Mesendoderm (in vitro differentiated cells): Measurements from ENCODE around the gene CD22.
A peak's percentile ranks its signal among the peaks of the same experiment; 100 is the strongest.

ENCODE experiments used
- DNase-seq: peaks from one replicate; pipeline ENCODE4 v3.0.0; 2013
- H2AK5ac ChIP-seq: 2 replicates; pipeline ENCODE4 v1.6.1; 2013; ENCODE audit warnings: low read length, inconsistent platforms
- H2BK120ac ChIP-seq: 2 replicates; pipeline ENCODE4 v1.6.1; 2013; ENCODE audit warnings: low read depth, mild to moderate bottlenecking, low read length, moderate library complexity, mixed read lengths
- H2BK15ac ChIP-seq: replicated peaks from 2 replicates; pipeline ENCODE4 v1.6.1; 2013; ENCODE audit warnings: low read depth, mild to moderate bottlenecking, moderate library complexity
- H2BK5ac ChIP-seq: 2 replicates; pipeline ENCODE4 v1.6.1; 2013; ENCODE audit warnings: low read length, inconsistent platforms
- H3K18ac ChIP-seq: 2 replicates; pipeline ENCODE4 v1.6.1; 2013; ENCODE audit warnings: mild to moderate bottlenecking, low read length, mixed read lengths
- H3K23ac ChIP-seq: one replicate; pipeline ENCODE4 v1.6.1; 2013; ENCODE audit warnings: low read length
- H3K27ac ChIP-seq: 2 replicates; pipeline ENCODE4 v1.5.1; 2013; ENCODE audit warnings: low read depth, mild to moderate bottlenecking, inconsistent platforms, low read length, moderate library complexity
- H3K27me3 ChIP-seq: 2 replicates; pipeline ENCODE4 v1.6.1; 2013; ENCODE audit warnings: low read length, control low read depth, mild to moderate bottlenecking, inconsistent platforms; ENCODE audit not compliant: insufficient read depth, poor library complexity
- H3K36me3 ChIP-seq: 2 replicates; pipeline ENCODE4 v1.6.1; 2013; ENCODE audit warnings: low read length, inconsistent platforms; ENCODE audit not compliant: control insufficient read depth, insufficient read depth
- H3K4ac ChIP-seq: one replicate; pipeline ENCODE4 v1.6.1; 2013; ENCODE audit warnings: low read depth, mild to moderate bottlenecking, low read length, moderate library complexity
- H3K4me1 ChIP-seq: 2 replicates; pipeline ENCODE4 v1.6.1; 2013; ENCODE audit warnings: low read depth, low read length, inconsistent platforms; ENCODE audit not compliant: control insufficient read depth
- H3K4me2 ChIP-seq: 2 replicates; pipeline ENCODE4 v1.6.1; 2013; ENCODE audit warnings: low read length
- H3K4me3 ChIP-seq: 2 replicates; pipeline ENCODE4 v1.5.1; 2013; ENCODE audit warnings: mild to moderate bottlenecking, low read length
- H3K56ac ChIP-seq: one replicate; pipeline ENCODE4 v1.6.1; 2013; ENCODE audit warnings: low read length
- H3K79me1 ChIP-seq: 2 replicates; pipeline ENCODE4 v1.6.1; 2013; ENCODE audit warnings: low read length, inconsistent platforms
- H3K79me2 ChIP-seq: 2 replicates; pipeline ENCODE4 v1.6.1; 2013; ENCODE audit warnings: mild to moderate bottlenecking, low read length; ENCODE audit not compliant: control insufficient read depth, insufficient read depth
- H3K9ac ChIP-seq: 2 replicates; pipeline ENCODE4 v1.6.1; 2013; ENCODE audit warnings: low read length, inconsistent platforms
- H4K5ac ChIP-seq: one replicate; pipeline ENCODE4 v1.6.1; 2013; ENCODE audit warnings: low read length
- H4K8ac ChIP-seq: one replicate; pipeline ENCODE4 v1.6.1; 2013; ENCODE audit warnings: low read depth, mild to moderate bottlenecking, control low read depth, low read length, moderate library complexity
- WGBS: extraction: QIAGEN DNeasy Blood & Tissue Kit; methylation state at CpG from one replicate; pipeline ENCODE4 v1.1.7; 2013; ENCODE audit warnings: low lambda C conversion rate, missing lambda C conversion rate; ENCODE audit not compliant: insufficient coverage; ENCODE audit errors: extremely low coverage; 5-methylcytosine and 5-hydroxymethylcytosine counted together

The CD22 gene

GRCh38 chr19:35381926-35382325 is 52.9 kb downstream of the CD22 start:
- no peak overlapping the region for H3K18ac ChIP-seq
- H3K79me1 ChIP-seq = no peaks in the 10 kb centered on the region
- no peaks in the 10 kb centered on the region for H3K4me1 ChIP-seq
- H3K4me2 ChIP-seq = no peak overlapping the region
- H4K8ac ChIP-seq = no peak overlapping the region
- no peak overlapping the region for H3K4ac ChIP-seq
- no peak for DNase-seq
- H3K56ac ChIP-seq = no peak overlapping the region
- no CpG with 5 or more reads among the region's 6 CpGs for WGBS
- H2BK120ac ChIP-seq = no peak overlapping the region
- H3K4me3 ChIP-seq = no peak overlapping the region
- no peak overlapping the region for H3K23ac ChIP-seq
- no peak overlapping the region for H4K5ac ChIP-seq
- H2BK15ac ChIP-seq = no peak overlapping the region
- H3K9ac ChIP-seq = no peak overlapping the region
- H3K27me3 ChIP-seq = no peaks in the 10 kb centered on the region
- H3K36me3 ChIP-seq = no peaks in the 10 kb centered on the region
- no peak overlapping the region for H2AK5ac ChIP-seq
- H3K79me2 ChIP-seq = no peaks in the 10 kb centered on the region
- no peak overlapping the region for H2BK5ac ChIP-seq
- H3K27ac ChIP-seq = no peak overlapping the region

GRCh38 chr19:35383536-35383935 is 54.5 kb downstream of the CD22 start:
- no peak overlapping the region for H3K4me2 ChIP-seq
- H2AK5ac ChIP-seq = no peak overlapping the region
- H3K56ac ChIP-seq = no peak overlapping the region
- H3K79me2 ChIP-seq = no peaks in the 10 kb centered on the region
- no peak overlapping the region for H2BK15ac ChIP-seq
- no peak overlapping the region for H3K9ac ChIP-seq
- no CpG with 5 or more reads among the region's 2 CpGs for WGBS
- no peaks in the 10 kb centered on the region for H3K79me1 ChIP-seq
- H3K18ac ChIP-seq = no peak overlapping the region
- H4K5ac ChIP-seq = no peak overlapping the region
- no peak overlapping the region for H3K27ac ChIP-seq
- no peak overlapping the region for H3K4me3 ChIP-seq
- no peak overlapping the region for H4K8ac ChIP-seq
- H3K36me3 ChIP-seq = no peaks in the 10 kb centered on the region
- no peak overlapping the region for H3K4ac ChIP-seq
- H3K27me3 ChIP-seq = no peaks in the 10 kb centered on the region
- H2BK120ac ChIP-seq = no peak overlapping the region
- H3K23ac ChIP-seq = no peak overlapping the region
- H2BK5ac ChIP-seq = no peak overlapping the region
- H3K4me1 ChIP-seq = no peaks in the 10 kb centered on the region
- no peak for DNase-seq

DNA sequence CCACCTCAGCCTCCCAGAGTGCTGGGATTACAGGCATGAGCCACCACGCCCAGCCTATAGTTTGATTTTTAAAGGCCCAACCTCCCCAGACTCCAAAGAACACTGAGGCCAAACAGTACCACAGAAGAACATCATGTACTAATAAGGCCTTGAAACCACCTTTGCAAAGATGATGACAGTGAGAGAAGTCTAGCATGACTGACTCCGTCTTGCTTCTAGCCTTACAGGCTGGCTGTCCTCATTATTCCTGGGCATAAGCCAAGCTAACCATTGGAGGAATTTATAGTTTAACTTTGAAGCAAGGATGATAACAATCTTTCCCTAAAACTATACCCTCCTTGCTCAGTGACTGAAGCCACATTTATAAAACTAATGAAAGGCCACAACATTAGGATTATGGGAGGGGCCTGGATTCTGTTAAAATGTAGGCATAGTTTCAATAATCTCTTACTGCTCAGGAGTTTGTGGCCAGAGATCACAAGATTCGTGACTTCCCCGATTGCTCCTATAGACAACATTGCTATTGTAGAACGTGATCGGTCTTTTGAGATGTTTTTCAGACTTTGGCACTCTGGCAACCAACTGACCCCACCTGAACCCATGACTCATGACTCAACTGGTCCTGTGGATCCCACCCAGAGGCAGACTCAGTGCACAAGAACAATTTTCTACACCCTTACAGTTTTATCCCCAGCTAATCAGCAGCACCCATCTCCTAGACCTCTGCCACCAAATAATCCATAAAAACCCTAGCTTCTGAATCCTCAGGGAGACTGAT is 59.5 kb downstream of the CD22 start:
- Histone ChIP-seq H3K27ac (no peak overlapping the region), H2BK120ac (no peak overlapping the region), H3K23ac (no peak overlapping the region), H2BK5ac (no peak overlapping the region), H3K79me1 (no peaks in the 10 kb centered on the region), H3K56ac (no peak overlapping the region), H4K5ac (no peak overlapping the region), H3K4ac (no peak overlapping the region), H3K79me2 (no peaks in the 10 kb centered on the region), H4K8ac (no peak overlapping the region), H3K4me2 (no peak overlapping the region), H3K27me3 (no peaks in the 10 kb centered on the region), H2AK5ac (no peak overlapping the region), H3K4me1 (no peaks in the 10 kb centered on the region), H3K9ac (no peak overlapping the region), H3K36me3 (no peaks in the 10 kb centered on the region), H3K4me3 (no peak overlapping the region), H2BK15ac (no peak overlapping the region), H3K18ac (no peak overlapping the region)
- DNase-seq = no peak
- WGBS = no CpG with 5 or more reads among the region's 6 CpGs

- Histone ChIP-seq H2AK5ac (no peak overlapping the region), H3K4me2 (no peak overlapping the region)
Observed at GRCh38 chr19:35389192-35389861, 60.3 kb downstream of the CD22 start.

GRCh38 chr19:35392742-35393715 is 64.0 kb downstream of the CD22 start:
- no peak overlapping the region for H3K18ac ChIP-seq
- DNase-seq = no peak
- no peaks in the 10 kb centered on the region for H3K79me1 ChIP-seq
- no peak overlapping the region for H3K56ac ChIP-seq
- no peak overlapping the region for H3K4me3 ChIP-seq
- H3K9ac ChIP-seq = no peak overlapping the region
- H3K23ac ChIP-seq = no peak overlapping the region
- H3K4me1 ChIP-seq = no peaks in the 10 kb centered on the region
- H3K27ac ChIP-seq = no peak overlapping the region
- H3K27me3 ChIP-seq = no peaks in the 10 kb centered on the region
- no peak overlapping the region for H2BK120ac ChIP-seq
- H3K36me3 ChIP-seq = no peaks in the 10 kb centered on the region
- H4K8ac ChIP-seq = no peak overlapping the region
- no peak overlapping the region for H3K4me2 ChIP-seq
- no peak overlapping the region for H2BK5ac ChIP-seq
- no peaks in the 10 kb centered on the region for H3K79me2 ChIP-seq
- WGBS = no CpG with 5 or more reads among the region's 5 CpGs
- no peak overlapping the region for H2BK15ac ChIP-seq
- no peak overlapping the region for H3K4ac ChIP-seq
- H4K5ac ChIP-seq = no peak overlapping the region
- H2AK5ac ChIP-seq = no peak overlapping the region

More at GRCh38 chr19:35389192-35389861, 60.3 kb downstream of the CD22 start:
- Histone ChIP-seq H3K27ac (peak overlapping the region; percentile 64), H2BK15ac (no peak overlapping the region), H4K5ac (no peak overlapping the region), H3K79me1 (no peaks in the 10 kb centered on the region), H3K36me3 (no peaks in the 10 kb centered on the region), H3K4me1 (no peaks in the 10 kb centered on the region), H3K4ac (no peak overlapping the region), H2BK5ac (no peak overlapping the region), H2BK120ac (no peak overlapping the region), H3K23ac (no peak overlapping the region), H3K4me3 (no peak overlapping the region), H3K27me3 (no peaks in the 10 kb centered on the region), H3K18ac (no peak overlapping the region), H3K9ac (no peak overlapping the region), H3K79me2 (no peaks in the 10 kb centered on the region), H4K8ac (no peak overlapping the region), H3K56ac (no peak overlapping the region)
- DNase-seq = no peak
- no CpG with 5 or more reads among the region's 6 CpGs for WGBS
